Measurements from ENCODE around the gene SURF2.
"Not testable (repeated sequence)": the region's sequence is repeated elsewhere in the genome, so short reads cannot be mapped to it uniquely, and the experiment has no call there.

The SURF2 gene

GRCh38 chr9:133331641-133332380, 24.5 kb upstream of the SURF2 start:
- DNase-seq: no peak

GRCh38 chr9:133332381-133332730, 24.0 kb upstream of the SURF2 start:
- TF ChIP-seq POLR2A (IDR thresholded peaks at IDR 0.05; ENCODE audit: low read length) (no peak), GATA1 (IDR thresholded peaks at IDR 0.05; ENCODE audit: low read depth, low read length) (no peak)
- DNase-seq: no peak

More at GRCh38 chr9:133331641-133332380, 24.5 kb upstream of the SURF2 start:
- TF ChIP-seq GATA1 (IDR thresholded peaks at IDR 0.05; ENCODE audit: low read depth, low read length): no peak
- no peak for TF ChIP-seq POLR2A (IDR thresholded peaks at IDR 0.05; ENCODE audit: low read length)

- DNase-seq: no peak
- TF ChIP-seq GATA1 (IDR thresholded peaks at IDR 0.05; ENCODE audit: low read depth, low read length) (no peak), POLR2A (IDR thresholded peaks at IDR 0.05; ENCODE audit: low read length) (no peak)
These were observed 23.3 kb upstream of the SURF2 start for GRCh38 chr9:133333011-133333410.

GRCh38 chr9:133333566-133333965, 22.8 kb upstream of the SURF2 start:
- DNase-seq: no peak
- TF ChIP-seq GATA1 (IDR thresholded peaks at IDR 0.05; ENCODE audit: low read depth, low read length) (no peak), POLR2A (IDR thresholded peaks at IDR 0.05; ENCODE audit: low read length) (no peak)

- TF ChIP-seq POLR2A (IDR thresholded peaks at IDR 0.05; ENCODE audit: low read length) (no peak), GATA1 (IDR thresholded peaks at IDR 0.05; ENCODE audit: low read depth, low read length) (no peak)
- no peak for DNase-seq
These were observed 22.2 kb upstream of the SURF2 start for GRCh38 chr9:133334161-133334560.

GRCh38 chr9:133334888-133335287, 21.5 kb upstream of the SURF2 start:
- DNase-seq: not testable (repeated sequence)

- TF ChIP-seq POLR2A (IDR thresholded peaks at IDR 0.05; ENCODE audit: low read length) (peak; percentile 72), GATA1 (IDR thresholded peaks at IDR 0.05; ENCODE audit: low read depth, low read length) (no peak)
- peak; percentile 95 to 96 for DNase-seq
These were observed 20.2 kb upstream of the SURF2 start, which contains the start of gene SURF6 for GRCh38 chr9:133335924-133336811. TSS of gene SURF6 (minus strand) at chr9:133336188. CDS start at chr9:133336132, 56 bp downstream.

- no peak for DNase-seq
- TF ChIP-seq POLR2A (IDR thresholded peaks at IDR 0.05; ENCODE audit: low read length): no peak
- TF ChIP-seq GATA1 (IDR thresholded peaks at IDR 0.05; ENCODE audit: low read depth, low read length): no peak
These were observed 16.7 kb upstream of the SURF2 start for GRCh38 chr9:133339641-133340040.

GRCh38 chr9:133340256-133340655, 16.1 kb upstream of the SURF2 start:
- TF ChIP-seq GATA1 (IDR thresholded peaks at IDR 0.05; ENCODE audit: low read depth, low read length) (no peak), POLR2A (IDR thresholded peaks at IDR 0.05; ENCODE audit: low read length) (no peak)
- no peak for DNase-seq

GRCh38 chr9:133340916-133341315, 15.4 kb upstream of the SURF2 start:
- no peak for DNase-seq
- TF ChIP-seq GATA1 (IDR thresholded peaks at IDR 0.05; ENCODE audit: low read depth, low read length) (no peak), POLR2A (IDR thresholded peaks at IDR 0.05; ENCODE audit: low read length) (no peak)

GRCh38 chr9:133341369-133342068, 14.8 kb upstream of the SURF2 start:
- DNase-seq: no peak
- TF ChIP-seq GATA1 (IDR thresholded peaks at IDR 0.05; ENCODE audit: low read depth, low read length) (no peak), POLR2A (IDR thresholded peaks at IDR 0.05; ENCODE audit: low read length) (no peak)

GRCh38 chr9:133342069-133342406, 14.3 kb upstream of the SURF2 start:
- TF ChIP-seq GATA1 (IDR thresholded peaks at IDR 0.05; ENCODE audit: low read depth, low read length) (no peak), POLR2A (IDR thresholded peaks at IDR 0.05; ENCODE audit: low read length) (no peak)
- no peak for DNase-seq

GRCh38 chr9:133342570-133342969, 13.8 kb upstream of the SURF2 start:
- peak in 1 of 2 experiments; percentile 20 for DNase-seq
- TF ChIP-seq GATA1 (IDR thresholded peaks at IDR 0.05; ENCODE audit: low read depth, low read length): no peak
- no peak for TF ChIP-seq POLR2A (IDR thresholded peaks at IDR 0.05; ENCODE audit: low read length)

- TF ChIP-seq POLR2A (IDR thresholded peaks at IDR 0.05; ENCODE audit: low read length): no peak
- no peak for TF ChIP-seq GATA1 (IDR thresholded peaks at IDR 0.05; ENCODE audit: low read depth, low read length)
- DNase-seq: no peak
These were observed 12.3 kb upstream of the SURF2 start for GRCh38 chr9:133344071-133344470.
